SIG-M5 (cell line): Measurements from ENCODE around the gene RBM42.

Source experiments
- DNase-seq: peaks from one replicate; lab custom pipeline; 2025; lab: John Stamatoyannopoulos, UW

Gene RBM42

GRCh38 chr19:35620001-35620400 is 8.8 kb upstream of the RBM42 start:
- DNase-seq = no peak

- DNase-seq = no peak
These were observed 7.1 kb upstream of the RBM42 start for GRCh38 chr19:35621708-35622107.

GRCh38 chr19:35622750-35623149 is 6.1 kb upstream of the RBM42 start:
- DNase-seq = no peak

- no peak for DNase-seq
These were observed 5.4 kb upstream of the RBM42 start for GRCh38 chr19:35623327-35624010.

- no peak for DNase-seq
These were observed 622 bp upstream of the RBM42 start for GRCh38 chr19:35628264-35628564.

- DNase-seq = no peak
These were observed 447 bp downstream of the RBM42 start for GRCh38 chr19:35629332-35629633.

GRCh38 chr19:35633727-35634440 is 5.0 kb downstream of the RBM42 start:
- no peak for DNase-seq

- no peak for DNase-seq
These were observed 7.8 kb downstream of the RBM42 start for GRCh38 chr19:35636651-35637050.

- no peak for DNase-seq
These were observed 8.3 kb downstream of the RBM42 start for GRCh38 chr19:35637165-35637564.

- no peak for DNase-seq
These were observed 10.4 kb downstream of the RBM42 start for GRCh38 chr19:35639321-35639639.

- no peak for DNase-seq
These were observed 11.0 kb downstream of the RBM42 start for GRCh38 chr19:35639863-35640262.

- DNase-seq = no peak
These were observed 12.8 kb downstream of the RBM42 start, which contains the start of gene ETV2 for GRCh38 chr19:35641515-35642151. Gene ETV2 (plus strand): TSS chr19:35641745. CDS start chr19:35642461, 716 bp downstream.

GRCh38 chr19:35642312-35642711 is 13.5 kb downstream of the RBM42 start:
- no peak for DNase-seq

GRCh38 chr19:35642798-35643254 is 14.0 kb downstream of the RBM42 start:
- DNase-seq = no peak

GRCh38 chr19:35643255-35644205 is 14.7 kb downstream of the RBM42 start:
- DNase-seq = no peak

GRCh38 chr19:35644206-35644986 is 15.6 kb downstream of the RBM42 start:
- peak; percentile 70 for DNase-seq

- DNase-seq = no peak
These were observed 16.3 kb downstream of the RBM42 start for GRCh38 chr19:35644987-35645679.

- no peak for DNase-seq
These were observed 17.1 kb downstream of the RBM42 start for GRCh38 chr19:35645680-35646511.

GRCh38 chr19:35648017-35648961 is 19.5 kb downstream of the RBM42 start, which contains the start of gene COX6B1:
Gene COX6B1 (plus strand): TSS chr19:35648323. CDS start chr19:35651244, 2,921 bp downstream.
- peak; percentile 95 for DNase-seq
